A673 (cell line): ENCODE results near the gene NPAS4.

Experiments used
- EZH2 ChIP-seq: fragments of 200-600 bp; sonication (generic); IDR thresholded peaks from 2 replicates; pipeline ENCODE4 v1.6.1; 2017; ENCODE audit warnings: borderline replicate concordance, low read depth, mild to moderate bottlenecking, mixed read lengths, antibody characterized with exemption, low read length; ENCODE audit not compliant: poor library complexity, severe bottlenecking
- TF ChIP-seq, protein P1 (sequence below): fragments of 300-800, 200-600 bp; sonication (generic); conservative IDR thresholded peaks from 2 replicates; pipeline ENCODE4 v1.5.1; 2017; ENCODE audit warnings: low read depth, mild to moderate bottlenecking, antibody characterized with exemption, low read length, moderate library complexity, mixed read lengths

- TF ChIP-seq, protein P1, sequence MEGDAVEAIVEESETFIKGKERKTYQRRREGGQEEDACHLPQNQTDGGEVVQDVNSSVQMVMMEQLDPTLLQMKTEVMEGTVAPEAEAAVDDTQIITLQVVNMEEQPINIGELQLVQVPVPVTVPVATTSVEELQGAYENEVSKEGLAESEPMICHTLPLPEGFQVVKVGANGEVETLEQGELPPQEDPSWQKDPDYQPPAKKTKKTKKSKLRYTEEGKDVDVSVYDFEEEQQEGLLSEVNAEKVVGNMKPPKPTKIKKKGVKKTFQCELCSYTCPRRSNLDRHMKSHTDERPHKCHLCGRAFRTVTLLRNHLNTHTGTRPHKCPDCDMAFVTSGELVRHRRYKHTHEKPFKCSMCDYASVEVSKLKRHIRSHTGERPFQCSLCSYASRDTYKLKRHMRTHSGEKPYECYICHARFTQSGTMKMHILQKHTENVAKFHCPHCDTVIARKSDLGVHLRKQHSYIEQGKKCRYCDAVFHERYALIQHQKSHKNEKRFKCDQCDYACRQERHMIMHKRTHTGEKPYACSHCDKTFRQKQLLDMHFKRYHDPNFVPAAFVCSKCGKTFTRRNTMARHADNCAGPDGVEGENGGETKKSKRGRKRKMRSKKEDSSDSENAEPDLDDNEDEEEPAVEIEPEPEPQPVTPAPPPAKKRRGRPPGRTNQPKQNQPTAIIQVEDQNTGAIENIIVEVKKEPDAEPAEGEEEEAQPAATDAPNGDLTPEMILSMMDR: no peak
- no peak for TF ChIP-seq EZH2
Measured at GRCh38 chr11:66428933-66429332, 8.1 kb downstream of the NPAS4 start.
